Fibroblast of the conjunctiva (primary cell): Measurements from ENCODE around the gene TBATA.

Source experiments
- DNase-seq: peaks from one replicate; pipeline ENCODE4 v3.0.0-alpha.2; 2010; ENCODE audit warnings: low read depth

Gene TBATA

GRCh38 chr10:70785190-70785589 lies at the start of gene TBATA:
TBATA (minus strand) TSS chr10:70785377; CDS start chr10:70783379, 1,998 bp downstream.
- DNase-seq: no peak

GRCh38 chr10:70834441-70835151 lies 49.4 kb upstream of the TBATA start:
- no peak for DNase-seq

- DNase-seq: no peak
Observed at GRCh38 chr10:70834021-70834420, 48.8 kb upstream of the TBATA start.

- DNase-seq: no peak
Observed at GRCh38 chr10:70833601-70834000, 48.4 kb upstream of the TBATA start.

- DNase-seq: peak; percentile 37
Observed at GRCh38 chr10:70832852-70833528, 47.8 kb upstream of the TBATA start.

GRCh38 chr10:70832221-70832620 lies 47.0 kb upstream of the TBATA start:
- DNase-seq: no peak

- DNase-seq: no peak
Observed at GRCh38 chr10:70830164-70830563, 45.0 kb upstream of the TBATA start.

- no peak for DNase-seq
Observed at GRCh38 chr10:70829543-70829942, 44.4 kb upstream of the TBATA start.

GRCh38 chr10:70828923-70829322 lies 43.7 kb upstream of the TBATA start:
- DNase-seq: no peak

- no peak for DNase-seq
Observed at GRCh38 chr10:70827086-70827757, 42.0 kb upstream of the TBATA start.

GRCh38 chr10:70822076-70822820 lies 37.1 kb upstream of the TBATA start:
- DNase-seq: no peak

GRCh38 chr10:70820976-70821750 lies 36.0 kb upstream of the TBATA start:
- no peak for DNase-seq

- DNase-seq: peak; percentile 78
Observed at GRCh38 chr10:70816220-70816894, 31.2 kb upstream of the TBATA start.

GRCh38 chr10:70815504-70816219 lies 30.5 kb upstream of the TBATA start, which contains the start of gene SGPL1:
SGPL1 (plus strand) TSS chr10:70815948; CDS start chr10:70816854, 906 bp downstream.
- peak; percentile 50 for DNase-seq

GRCh38 chr10:70814126-70814525 lies 28.9 kb upstream of the TBATA start:
- DNase-seq: no peak

- no peak for DNase-seq
Observed at GRCh38 chr10:70812814-70813213, 27.6 kb upstream of the TBATA start.

GRCh38 chr10:70811881-70812280 lies 26.7 kb upstream of the TBATA start:
- DNase-seq: no peak

GRCh38 chr10:70810967-70811366 lies 25.8 kb upstream of the TBATA start:
- DNase-seq: no peak

- DNase-seq: no peak
Observed at GRCh38 chr10:70809726-70810125, 24.5 kb upstream of the TBATA start.

GRCh38 chr10:70809011-70809611 lies 23.9 kb upstream of the TBATA start:
- DNase-seq: no peak
